Measurements from ENCODE around the gene VPS9D1.
"Not testable (repeated sequence)": the region's sequence is repeated elsewhere in the genome, so short reads cannot be mapped to it uniquely, and the experiment has no call there.

DNA sequence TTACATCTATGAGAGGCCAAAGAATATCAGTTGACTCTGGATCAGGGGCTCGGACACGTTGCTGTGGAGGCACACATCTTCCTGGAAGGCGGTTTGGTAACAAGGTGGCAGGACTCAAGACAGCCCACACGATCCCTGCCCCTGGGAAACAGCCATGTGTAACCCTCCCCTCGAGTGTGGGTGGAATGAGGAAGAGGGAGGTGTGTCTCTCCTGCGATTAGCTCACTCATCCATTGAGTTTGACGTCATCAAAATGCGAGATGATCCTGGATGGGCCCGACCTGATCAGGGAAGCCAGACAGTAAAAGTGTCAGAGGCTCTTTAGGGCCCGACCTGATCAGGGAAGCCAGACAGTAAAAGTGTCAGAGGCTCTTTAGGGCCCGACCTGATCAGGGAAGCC, 56.5 kb downstream of the VPS9D1 start:
- TF ChIP-seq ZNF274 (IDR thresholded peaks at IDR 0.05; ENCODE audit: low read depth, low read length); YY1 (IDR thresholded peaks at IDR 0.05; ENCODE audit: insufficient read depth, insufficient read length); SUZ12 (IDR thresholded peaks at IDR 0.05; ENCODE audit: extremely low read depth, insufficient read depth, insufficient read length): not testable (repeated sequence)

All from NT2/D1 (cell line).